ACHN (cell line): ENCODE data around the gene NLRP12.
"Not testable (repeated sequence)": the region's sequence is repeated elsewhere in the genome, so short reads cannot be mapped to it uniquely, and the experiment has no call there.

ENCODE experiments used
- DNase-seq: peaks from one replicate; pipeline ENCODE4 v3.0.0-alpha.2; 2015
- in situ Hi-C: cut with HindIII; loops from 2 replicates; pipeline ENCODE4 v1.10.0; 2017; ENCODE audit warnings: low sequenced_read_pairs, low pct_ligation_motif_present, low pct_unique_long_range_greater_than_20kb

NLRP12 gene

GRCh38 chr19:53824134-53824611 lies at the start of gene NLRP12:
Gene NLRP12 (minus strand): TSS chr19:53824314. CDS start chr19:53824174, 140 bp downstream.
- in situ Hi-C loops = no loop called here
- DNase-seq = no peak

DNA sequence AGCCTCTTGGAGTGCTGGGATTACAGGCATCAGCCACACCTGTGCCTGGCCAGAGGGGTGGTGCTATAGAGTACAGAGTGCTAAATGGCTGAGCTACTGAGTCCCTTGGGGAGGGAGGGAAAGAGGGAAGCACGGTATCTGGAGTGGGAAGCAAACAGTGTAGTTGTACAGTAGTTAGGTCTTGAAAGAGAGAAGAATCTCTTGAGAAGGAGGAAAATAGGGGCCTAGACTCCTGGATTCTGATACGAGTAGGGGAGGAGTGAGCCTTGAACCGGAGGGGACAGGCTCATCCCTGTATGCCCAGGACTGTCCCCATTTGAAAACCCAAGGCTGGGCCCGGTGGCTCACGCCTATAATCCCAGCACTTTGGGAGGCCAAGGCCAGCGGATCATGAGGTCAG lies 48.6 kb upstream of the NLRP12 start:
- in situ Hi-C loops = no loop called here

DNA sequence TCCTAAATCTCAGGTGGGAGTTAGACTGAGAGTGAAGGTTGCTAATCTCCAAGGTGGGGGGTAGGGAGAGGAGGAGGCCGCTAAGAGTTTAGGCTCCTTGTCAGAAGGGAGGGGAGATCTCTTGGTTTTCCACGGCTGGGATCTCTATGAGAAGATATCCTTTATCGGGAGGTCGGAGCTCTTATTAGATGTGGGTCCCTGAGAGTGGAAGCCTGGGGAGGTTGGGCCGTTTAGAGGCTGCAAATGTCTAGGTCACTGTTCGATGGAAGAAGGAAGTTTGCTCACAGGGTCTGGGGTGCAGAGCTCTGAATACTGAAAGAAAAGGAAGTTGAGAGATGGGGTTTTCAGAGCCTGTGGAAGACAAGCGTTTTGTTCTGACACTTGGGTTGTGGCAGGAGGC lies 47.3 kb upstream of the NLRP12 start:
- no peak for DNase-seq
- in situ Hi-C loops = no loop called here

More for the DNA sequence above, 48.6 kb upstream of the NLRP12 start:
- DNase-seq = no peak

- in situ Hi-C loops = no loop called here
- no peak for DNase-seq
These were observed 46.4 kb upstream of the NLRP12 start for GRCh38 chr19:53870485-53870844.

DNA sequence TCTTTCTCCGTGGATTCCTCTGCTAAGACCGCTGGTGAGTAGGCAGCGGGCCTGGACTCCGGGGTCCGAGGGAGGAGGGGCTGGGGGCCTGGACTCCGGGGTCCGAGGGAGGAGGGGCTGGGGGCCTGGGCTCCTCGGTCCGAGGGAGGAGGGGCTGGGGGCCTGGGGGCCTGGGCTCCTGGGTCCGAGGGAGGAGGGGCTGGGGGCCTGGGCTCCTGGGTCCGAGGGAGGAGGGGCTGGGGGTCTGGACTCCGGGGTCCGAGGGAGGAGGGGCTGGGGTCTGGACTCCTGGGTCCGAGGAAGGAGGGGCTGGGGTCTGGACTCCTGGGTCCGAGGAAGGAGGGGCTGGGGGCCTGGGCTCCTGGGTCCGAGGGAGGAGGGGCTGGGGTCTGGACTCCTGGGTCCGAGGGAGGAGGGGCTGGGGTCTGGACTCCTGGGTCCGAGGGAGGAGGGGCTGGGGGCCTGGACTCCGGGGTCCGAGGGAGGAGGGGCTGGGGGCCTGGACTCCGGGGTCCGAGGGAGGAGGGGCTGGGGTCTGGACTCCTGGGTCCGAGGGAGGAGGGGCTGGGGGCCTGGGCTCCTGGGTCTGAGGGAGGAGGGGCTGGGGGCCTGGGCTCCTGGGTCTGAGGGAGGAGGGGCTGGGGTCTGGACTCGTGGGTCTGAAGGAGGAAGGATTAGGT lies 45.8 kb upstream of the NLRP12 start:
- in situ Hi-C loops, DNase-seq: not testable (repeated sequence)

DNA sequence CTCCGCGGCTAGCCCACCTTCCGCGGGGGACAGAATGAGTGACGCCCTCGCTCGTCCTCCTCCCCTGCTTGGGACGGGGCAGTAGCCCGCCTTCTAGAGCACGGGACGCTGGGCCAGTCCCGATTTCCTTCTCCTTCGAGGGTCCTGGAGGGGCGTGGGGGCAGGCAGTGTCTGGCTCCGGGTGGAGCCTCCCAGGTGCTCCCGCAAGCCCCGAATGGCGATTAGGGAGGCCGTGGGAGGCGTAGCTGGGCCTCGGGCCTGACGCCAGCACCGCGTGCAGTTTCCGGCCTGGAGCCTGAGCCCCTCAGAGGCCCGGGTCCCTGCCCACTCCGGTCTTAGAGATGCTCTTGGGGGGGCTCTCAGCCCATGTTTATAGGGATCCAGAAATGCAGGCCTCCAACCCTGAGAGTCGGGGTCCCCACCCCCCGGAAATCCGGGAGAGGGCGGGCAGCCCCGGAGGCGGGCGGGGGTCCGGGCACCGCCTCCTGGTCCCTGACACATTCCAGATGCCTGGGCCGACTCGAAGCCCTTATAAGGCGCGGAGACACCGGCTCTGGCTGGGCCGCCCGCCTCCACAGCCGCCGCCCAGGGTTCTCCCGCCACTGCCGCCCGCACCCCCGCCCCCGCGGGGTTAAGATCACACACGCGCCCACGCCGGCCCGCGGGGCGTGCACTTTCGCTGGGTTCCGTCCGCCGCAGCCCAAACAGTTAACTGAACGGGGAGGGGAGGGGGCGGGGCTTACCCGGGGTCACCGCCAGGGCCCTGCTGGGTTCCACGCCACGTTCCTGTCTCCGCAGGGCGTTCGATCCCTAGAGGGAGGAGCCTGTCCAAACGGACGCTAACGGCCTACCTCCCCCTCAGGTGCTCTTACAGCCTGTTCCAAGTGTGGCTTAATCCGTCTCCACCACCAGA lies 45.0 kb upstream of the NLRP12 start:
- in situ Hi-C loops = no loop called here

DNA sequence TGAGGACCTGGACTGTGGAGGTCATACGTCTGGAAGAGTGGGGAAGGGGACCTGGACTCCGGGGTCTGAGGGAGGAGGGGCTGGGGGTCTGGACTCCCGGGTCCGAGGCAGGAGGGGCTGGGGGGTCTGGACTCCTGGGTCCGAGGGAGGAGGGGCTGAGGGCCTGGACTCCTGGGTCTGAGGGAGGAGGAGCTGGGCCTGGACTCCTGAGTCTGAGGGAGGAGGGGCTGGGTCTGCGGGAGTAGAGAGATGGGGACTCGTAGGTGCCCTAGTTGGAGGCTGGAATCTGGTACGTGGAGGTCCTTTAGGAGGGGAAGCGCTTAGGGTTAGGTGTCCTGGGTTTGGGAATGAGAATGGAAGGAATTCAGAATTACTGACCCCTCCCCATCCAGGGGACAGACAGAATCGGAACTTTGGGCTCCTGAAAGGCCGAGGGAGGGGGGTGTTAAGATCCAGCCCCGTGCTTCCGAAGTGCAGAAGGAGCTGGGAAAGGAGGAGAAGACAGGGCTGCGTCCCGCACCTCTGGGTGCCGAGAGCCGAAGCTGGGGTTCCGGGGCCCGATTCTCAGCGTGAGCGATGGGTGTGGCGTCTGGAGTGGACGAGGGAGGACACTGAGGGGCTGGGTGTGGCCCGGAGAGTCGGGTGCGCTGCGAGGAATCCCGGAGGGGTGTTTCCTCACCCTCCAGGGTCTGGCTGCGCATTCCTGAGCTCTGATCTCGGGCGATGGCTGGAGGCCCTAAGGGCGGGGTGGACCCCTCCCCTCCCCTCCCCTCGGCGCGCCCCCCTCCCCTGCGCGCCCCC lies 44.2 kb upstream of the NLRP12 start:
- in situ Hi-C loops = no loop called here
- no peak for DNase-seq

More for the DNA sequence above, 45.0 kb upstream of the NLRP12 start:
- DNase-seq = no peak

DNA sequence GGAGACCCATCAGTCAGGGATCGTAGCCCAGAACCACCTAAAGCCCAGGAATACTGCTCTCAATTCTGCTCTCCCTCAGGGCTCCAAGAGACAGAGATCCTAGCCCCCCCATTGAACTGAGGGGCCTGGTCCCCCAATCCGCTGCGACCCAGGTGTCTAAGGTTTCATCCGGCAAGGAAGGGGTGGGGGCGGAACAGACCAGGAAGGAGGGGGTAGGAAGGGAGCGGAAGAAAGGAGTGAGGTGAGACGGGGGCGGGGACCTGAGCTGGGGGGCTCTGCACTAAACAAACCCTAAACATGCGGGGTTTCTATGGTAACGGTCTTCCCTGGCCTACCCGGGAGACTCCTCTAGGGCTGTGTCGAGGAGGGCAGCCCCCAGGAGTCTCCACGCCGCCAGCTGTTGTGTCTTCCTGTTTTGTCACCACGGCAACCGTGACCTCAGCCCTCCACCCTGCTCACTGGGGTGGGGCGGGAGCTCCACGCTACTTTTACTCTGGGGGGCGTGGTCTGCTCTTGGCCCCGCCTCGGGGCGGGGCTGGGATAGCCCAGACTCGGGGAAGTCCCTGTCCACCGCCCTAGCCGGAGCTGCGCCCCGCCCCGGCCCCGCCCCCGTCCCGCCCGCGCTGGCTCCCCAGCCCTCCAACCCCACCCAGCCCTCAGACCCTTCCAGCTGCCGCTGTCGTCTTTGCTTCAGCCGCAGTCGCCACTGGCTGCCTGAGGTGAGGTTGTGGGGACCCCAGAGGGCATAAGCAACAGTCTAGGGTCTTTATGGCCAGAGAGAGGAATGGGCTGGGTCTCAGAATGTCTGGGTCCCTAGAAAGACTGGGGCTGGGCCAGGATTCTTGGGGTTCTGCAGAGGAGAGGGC lies 43.3 kb upstream of the NLRP12 start, which contains the start of gene MYADM:
Gene MYADM (plus strand): TSS at position 659 of the 866 bp plus-strand sequence. CDS start 5,647 bp downstream, outside the sequence.
- DNase-seq = no peak
- in situ Hi-C loops = no loop called here

- DNase-seq = no peak
These were observed 42.7 kb upstream of the NLRP12 start for GRCh38 chr19:53866865-53867224.

GRCh38 chr19:53865918-53866864 lies 42.1 kb upstream of the NLRP12 start:
- in situ Hi-C loops = no loop called here
- DNase-seq = no peak

More at GRCh38 chr19:53866865-53867224, 42.7 kb upstream of the NLRP12 start:
- in situ Hi-C loops = no loop called here

- DNase-seq = no peak
- in situ Hi-C loops = no loop called here
These were observed 41.4 kb upstream of the NLRP12 start for GRCh38 chr19:53865523-53865917.

DNA sequence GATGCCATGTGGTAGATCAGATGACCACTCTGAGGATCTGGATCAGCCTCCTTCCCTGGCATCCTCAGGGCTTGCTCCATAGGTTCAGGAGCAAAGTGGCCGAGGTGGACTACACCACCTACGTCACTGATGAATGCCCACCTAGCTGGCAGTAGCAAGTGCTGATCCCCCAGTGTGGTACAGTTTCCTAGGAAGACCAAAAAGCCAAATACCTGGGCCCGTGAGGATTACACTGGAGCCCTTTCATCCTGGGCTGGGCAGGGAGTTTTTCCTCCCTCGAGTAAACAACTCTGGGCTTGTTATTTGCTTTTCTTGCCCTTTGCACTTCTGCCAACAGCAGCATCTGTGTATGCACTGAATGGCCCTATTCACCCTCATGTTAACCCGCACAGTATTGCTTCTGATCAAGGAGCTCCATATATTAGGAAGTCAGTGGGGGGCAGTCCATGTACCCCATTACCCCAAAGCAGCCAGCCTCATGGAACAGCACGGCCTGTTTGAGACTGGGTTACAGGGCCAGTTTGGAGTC lies 40.3 kb upstream of the NLRP12 start:
- in situ Hi-C loops = no loop called here
- DNase-seq = no peak

- in situ Hi-C loops = no loop called here
- no peak for DNase-seq
These were observed 29.6 kb upstream of the NLRP12 start for GRCh38 chr19:53853707-53854106.

DNA sequence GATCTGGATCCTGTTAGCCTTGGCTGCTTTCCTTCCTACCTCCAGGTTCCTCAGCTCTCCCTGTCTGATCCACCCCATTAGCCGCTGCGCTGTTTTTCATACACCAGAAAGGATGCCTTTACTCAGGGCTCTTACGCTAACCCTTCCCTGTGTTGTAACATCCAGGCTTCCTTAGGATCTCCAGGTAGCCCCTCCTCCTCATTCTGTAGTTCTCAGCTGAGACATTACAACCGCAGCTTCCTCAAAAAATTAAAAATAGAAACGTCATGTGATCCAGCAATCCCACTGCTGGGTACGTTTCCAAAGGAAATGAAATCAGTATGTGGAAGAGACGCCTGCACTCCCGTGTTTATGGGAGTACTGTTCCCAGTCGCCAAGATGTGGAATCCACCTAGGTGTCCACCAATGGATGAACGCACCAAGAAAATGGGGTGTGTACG lies 25.1 kb upstream of the NLRP12 start:
- in situ Hi-C loops = no loop called here
- DNase-seq = no peak

DNA sequence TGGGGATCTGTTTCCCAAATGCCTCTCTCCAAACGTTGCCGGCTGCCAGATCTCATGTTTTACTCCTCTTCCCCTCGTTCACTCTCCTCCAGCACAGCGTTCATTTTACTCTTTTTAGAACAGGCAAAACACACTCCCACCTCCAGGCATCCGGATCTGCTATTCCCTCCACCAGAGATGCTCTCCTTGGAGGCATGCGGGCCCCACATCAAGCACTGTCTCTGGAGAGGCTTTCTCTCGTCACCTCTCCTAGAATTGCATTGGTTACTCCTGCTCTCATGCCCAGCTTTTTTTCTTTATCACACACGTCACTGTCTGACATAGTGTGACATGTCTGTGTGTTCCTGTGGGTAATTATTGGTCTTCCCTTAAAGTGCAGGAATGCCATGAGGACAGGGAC lies 23.4 kb upstream of the NLRP12 start:
- DNase-seq = no peak
- in situ Hi-C loops = no loop called here

- DNase-seq = no peak
These were observed 20.7 kb upstream of the NLRP12 start for GRCh38 chr19:53844849-53845246.

DNA sequence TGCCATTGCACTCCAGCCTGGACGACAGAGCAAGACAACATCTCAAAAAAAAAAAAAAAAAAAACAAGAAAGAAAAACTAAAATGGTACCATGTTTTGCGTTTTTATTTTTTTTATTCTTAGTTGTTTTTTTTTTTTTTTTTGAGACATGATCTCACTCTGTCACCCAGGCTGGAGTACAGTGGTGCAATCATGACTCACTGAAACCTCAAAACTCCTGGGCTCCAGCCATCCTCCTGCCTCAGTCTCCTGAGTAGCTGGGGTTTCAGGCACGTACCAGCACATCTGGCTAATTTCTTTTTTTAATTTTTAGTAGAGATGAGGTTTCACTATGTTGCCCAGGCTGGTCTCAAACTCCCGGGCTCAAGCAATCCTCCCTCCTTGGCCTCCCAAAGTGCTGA lies 16.8 kb upstream of the NLRP12 start:
- DNase-seq, in situ Hi-C loops: not testable (repeated sequence)

More at GRCh38 chr19:53844849-53845246, 20.7 kb upstream of the NLRP12 start:
- in situ Hi-C loops = no loop called here
